C4-2B (cell line): ENCODE data around the gene HAPLN1.
A peak's percentile ranks its signal among the peaks of the same experiment; 100 is the strongest.

Experiments
- CTCF ChIP-seq: fragments of 450-650 bp; conservative IDR thresholded peaks from 2 replicates; pipeline ENCODE4 v1.5.1; 2017; ENCODE audit warnings: mild to moderate bottlenecking
- ZFX ChIP-seq: fragments of 450-650 bp; IDR thresholded peaks from 2 replicates; pipeline ENCODE4 v1.6.1; 2017

- TF ChIP-seq CTCF (peak; percentile 22), ZFX (no peak)
These were observed 1.6 kb upstream of the HAPLN1 start for GRCh38 chr5:83721953-83722901.
